GM19193 (cell line): Measurements from ENCODE around the gene PLA2R1.
A peak's percentile ranks its signal among the peaks of the same experiment; 100 is the strongest.

Experiments used
- POLR2A ChIP-seq: IDR thresholded peaks from 4 replicates; pipeline ENCODE4 v1.6.1; 2011; ENCODE audit not compliant: insufficient read depth, insufficient read length; ENCODE audit errors: extremely low read depth

PLA2R1 gene

GRCh38 chr2:159904127-159904958, 158.1 kb downstream of the PLA2R1 start, which contains the start of gene LY75:
TSS of gene LY75 (minus strand) at chr2:159904756.
- TF ChIP-seq POLR2A: peak; percentile 87

- TF ChIP-seq POLR2A: peak; percentile 78
Observed at GRCh38 chr2:159903443-159904126, 158.8 kb downstream of the PLA2R1 start.

- TF ChIP-seq POLR2A: peak; percentile 45
Observed at GRCh38 chr2:159902722-159903121, 159.7 kb downstream of the PLA2R1 start.

- TF ChIP-seq POLR2A: no peak
Observed at GRCh38 chr2:159900343-159900742, 162.1 kb downstream of the PLA2R1 start.

- no peak for TF ChIP-seq POLR2A
Observed at GRCh38 chr2:159898441-159898840, 164.0 kb downstream of the PLA2R1 start.

GRCh38 chr2:159897720-159898119, 164.7 kb downstream of the PLA2R1 start:
- TF ChIP-seq POLR2A: no peak

GRCh38 chr2:159897081-159897480, 165.3 kb downstream of the PLA2R1 start:
- no peak for TF ChIP-seq POLR2A

GRCh38 chr2:159895258-159896065, 167.0 kb downstream of the PLA2R1 start:
- TF ChIP-seq POLR2A: no peak

- no peak for TF ChIP-seq POLR2A
Observed at GRCh38 chr2:159894145-159894838, 168.1 kb downstream of the PLA2R1 start.

- TF ChIP-seq POLR2A: no peak
Observed at GRCh38 chr2:159892990-159893810, 169.2 kb downstream of the PLA2R1 start.

- no peak for TF ChIP-seq POLR2A
Observed at GRCh38 chr2:159891917-159892730, 170.3 kb downstream of the PLA2R1 start.

GRCh38 chr2:159891267-159891588, 171.2 kb downstream of the PLA2R1 start:
- TF ChIP-seq POLR2A: peak; percentile 20
